Smooth muscle cell (in vitro differentiated cells): ENCODE measurements around the gene CTSA. TPM values are rescaled to one million over a fixed set of nuclear protein-coding genes. Genes with fewer than 3 reads are reported as not detected.

ENCODE experiments used
- DNase-seq: peaks from one replicate; lab custom pipeline; 2025; ENCODE audit not compliant: unreplicated experiment; lab: John Stamatoyannopoulos, UW
- H2AFZ ChIP-seq: fragments of 200-600 bp; sonication (generic); 2 replicates; pipeline ENCODE4 v1.6.0; 2016; ENCODE audit warnings: antibody characterized with exemption, low read depth, mild to moderate bottlenecking
- H3F3A ChIP-seq: fragments of 200-600 bp; sonication (generic); 2 replicates; pipeline ENCODE4 v1.6.0; 2017; ENCODE audit warnings: antibody characterized with exemption, low read depth
- H3K27ac ChIP-seq: fragments of 200-600 bp; sonication (generic); 2 replicates; pipeline ENCODE4 v1.5.1; 2016; ENCODE audit warnings: low read depth, mild to moderate bottlenecking
- H3K27me3 ChIP-seq: fragments of 200-600 bp; sonication (generic); 2 replicates; pipeline ENCODE4 v1.6.1; 2016; ENCODE audit warnings: low read depth, mild to moderate bottlenecking
- H3K36me3 ChIP-seq: fragments of 200-600 bp; sonication (generic); 2 replicates; pipeline ENCODE4 v1.5.1; 2016; ENCODE audit warnings: low read depth
- H3K4me1 ChIP-seq: fragments of 200-600 bp; sonication (generic); 2 replicates; pipeline ENCODE4 v1.5.1; 2016; ENCODE audit warnings: low read depth
- H3K4me2 ChIP-seq: fragments of 200-600 bp; sonication (generic); 2 replicates; pipeline ENCODE4 v1.6.0; 2016; ENCODE audit warnings: mild to moderate bottlenecking
- H3K4me3 ChIP-seq: fragments of 200-600 bp; sonication (generic); 2 replicates; pipeline ENCODE4 v1.5.1; 2016; ENCODE audit warnings: mild to moderate bottlenecking
- H3K79me2 ChIP-seq: fragments of 200-600 bp; sonication (generic); 2 replicates; pipeline ENCODE4 v1.6.0; 2016; ENCODE audit warnings: low read depth, mild to moderate bottlenecking
- H3K9ac ChIP-seq: fragments of 200-600 bp; sonication (generic); 2 replicates; pipeline ENCODE4 v1.6.0; 2016; ENCODE audit warnings: low read depth
- H3K9me3 ChIP-seq: fragments of 200-600 bp; sonication (generic); replicated peaks from 2 replicates; pipeline ENCODE4 v1.5.1; 2016; ENCODE audit warnings: low read depth
- H4K20me1 ChIP-seq: fragments of 200-600 bp; sonication (generic); 2 replicates; pipeline ENCODE4 v1.6.0; 2016; ENCODE audit warnings: low read depth
- WGBS: methylation state at CpG from one replicate; pipeline ENCODE4 v1.1.7; 2016; ENCODE audit warnings: low lambda C conversion rate; 5-methylcytosine and 5-hydroxymethylcytosine counted together
- polyA plus RNA-seq: library from polyadenylated mRNA; unstranded; fragments of >200 nt; fragmentation: Nextera tagmentation; extraction: Ambion mirVana; gene quantifications from 2 replicates; pipeline ENCODE4 v1.2.1, GENCODE V29; 2016
- total RNA-seq: library from RNA; depleted of rRNA; stranded (reverse); fragments of >200 nt; gene quantifications from 2 replicates; pipeline ENCODE4 v1.2.3, GENCODE V29; 2014
- TF ChIP-seq, protein P1 (sequence below): fragments of 200-600 bp; sonication (generic); IDR thresholded peaks from 2 replicates; pipeline ENCODE4 v1.5.1; 2017; ENCODE audit warnings: borderline replicate concordance, mild to moderate bottlenecking, antibody characterized with exemption; ENCODE audit not compliant: insufficient read depth, poor library complexity, severe bottlenecking

Gene CTSA
- total and polyA plus RNA-seq, 2 experiments from 2014 or later = 74.8 to 132 TPM

DNA sequence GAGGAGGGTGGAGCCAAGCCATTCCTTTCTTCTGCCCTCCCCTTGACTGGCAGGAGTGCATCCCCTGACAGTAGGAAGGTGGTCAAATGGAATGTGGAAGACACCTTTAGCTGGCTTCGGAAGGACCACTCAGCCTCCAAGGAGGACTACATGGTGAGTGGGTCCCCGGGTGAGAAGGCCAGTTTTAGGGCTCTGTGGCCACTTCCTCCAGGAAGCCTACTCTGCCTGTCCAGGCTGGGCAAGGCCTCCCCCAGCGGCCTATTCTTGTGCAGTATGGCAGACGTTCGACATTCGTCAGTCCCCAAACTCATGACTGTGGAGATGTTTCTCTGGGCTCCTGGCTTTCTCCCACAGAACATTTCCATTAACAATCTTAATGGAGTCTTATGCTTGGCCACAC is 52.5 kb downstream of the CTSA start:
- TF ChIP-seq, protein P1, sequence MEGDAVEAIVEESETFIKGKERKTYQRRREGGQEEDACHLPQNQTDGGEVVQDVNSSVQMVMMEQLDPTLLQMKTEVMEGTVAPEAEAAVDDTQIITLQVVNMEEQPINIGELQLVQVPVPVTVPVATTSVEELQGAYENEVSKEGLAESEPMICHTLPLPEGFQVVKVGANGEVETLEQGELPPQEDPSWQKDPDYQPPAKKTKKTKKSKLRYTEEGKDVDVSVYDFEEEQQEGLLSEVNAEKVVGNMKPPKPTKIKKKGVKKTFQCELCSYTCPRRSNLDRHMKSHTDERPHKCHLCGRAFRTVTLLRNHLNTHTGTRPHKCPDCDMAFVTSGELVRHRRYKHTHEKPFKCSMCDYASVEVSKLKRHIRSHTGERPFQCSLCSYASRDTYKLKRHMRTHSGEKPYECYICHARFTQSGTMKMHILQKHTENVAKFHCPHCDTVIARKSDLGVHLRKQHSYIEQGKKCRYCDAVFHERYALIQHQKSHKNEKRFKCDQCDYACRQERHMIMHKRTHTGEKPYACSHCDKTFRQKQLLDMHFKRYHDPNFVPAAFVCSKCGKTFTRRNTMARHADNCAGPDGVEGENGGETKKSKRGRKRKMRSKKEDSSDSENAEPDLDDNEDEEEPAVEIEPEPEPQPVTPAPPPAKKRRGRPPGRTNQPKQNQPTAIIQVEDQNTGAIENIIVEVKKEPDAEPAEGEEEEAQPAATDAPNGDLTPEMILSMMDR = no peak
- Histone ChIP-seq H4K20me1 (peaks cover 1% of the 10 kb centered on the region), H3K4me3 (no peak overlapping the region), H3K79me2 (peaks cover under 1% of the 10 kb centered on the region), H3K9me3 (no peaks in the 10 kb centered on the region), H3F3A (no peaks in the 10 kb centered on the region), H3K27me3 (no peaks in the 10 kb centered on the region), H3K4me1 (no peaks in the 10 kb centered on the region), H2AFZ (no peak overlapping the region), H3K9ac (no peak overlapping the region), H3K36me3 (no peaks in the 10 kb centered on the region), H3K27ac (peak overlapping the region; percentile 28), H3K4me2 (no peak overlapping the region)
- 97% methylated on average over 6 of the region's 6 CpGs for WGBS
- DNase-seq = no peak

DNA sequence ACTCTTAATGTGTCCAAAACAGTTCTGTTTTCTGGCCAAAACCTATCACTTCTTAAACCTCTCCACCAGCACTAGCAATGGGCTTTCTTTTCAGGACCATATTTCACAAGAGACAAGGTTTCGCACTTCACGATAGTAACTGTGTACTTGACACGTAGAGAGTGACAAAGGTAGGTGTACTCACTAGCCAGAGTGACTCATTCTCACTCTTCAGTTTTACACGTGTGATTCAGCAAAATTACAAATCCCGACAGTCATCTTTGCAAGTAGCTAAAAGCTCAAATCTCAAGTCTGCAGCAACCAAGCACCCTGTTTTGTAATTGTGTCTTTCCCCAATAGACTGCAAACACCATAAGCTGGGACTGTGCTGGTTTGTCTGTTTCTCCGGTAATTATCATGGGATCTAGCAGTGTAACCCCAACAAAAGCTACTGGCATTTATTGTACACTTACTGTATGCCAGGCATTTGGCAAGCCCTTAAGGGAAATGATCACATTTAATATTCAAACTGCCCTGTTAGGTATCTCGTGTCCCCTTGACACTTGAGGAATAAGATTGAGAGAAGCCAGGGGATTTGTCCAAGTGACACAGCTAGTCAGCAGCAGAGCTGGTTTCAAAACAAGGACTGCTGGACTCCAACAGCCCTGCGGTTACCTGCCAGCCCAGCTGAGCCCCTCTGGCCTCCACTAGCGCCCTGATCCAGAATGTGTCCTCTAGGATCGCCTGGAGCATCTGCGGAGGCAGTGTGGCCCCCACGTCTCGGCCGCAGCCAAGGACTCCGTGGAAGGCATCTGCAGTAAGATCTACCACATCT is 53.2 kb downstream of the CTSA start:
- no peak overlapping the region for H2AFZ ChIP-seq
- WGBS = 89% methylated on average over 15 of the region's 15 CpGs
- H3K4me1 ChIP-seq = no peaks in the 10 kb centered on the region
- TF ChIP-seq, protein P1 = no peak
- H3F3A ChIP-seq = peaks cover 1% of the 10 kb centered on the region
- H3K9me3 ChIP-seq = no peaks in the 10 kb centered on the region
- peak overlapping the region; percentile 28 for H3K27ac ChIP-seq
- no peak overlapping the region for H3K4me2 ChIP-seq
- H3K27me3 ChIP-seq = no peaks in the 10 kb centered on the region
- H3K79me2 ChIP-seq = no peaks in the 10 kb centered on the region
- DNase-seq = no peak
- H3K9ac ChIP-seq = no peak overlapping the region
- no peaks in the 10 kb centered on the region for H3K36me3 ChIP-seq
- H3K4me3 ChIP-seq = no peak overlapping the region
- no peaks in the 10 kb centered on the region for H4K20me1 ChIP-seq

GRCh38 chr20:45944965-45945677 is 54.0 kb downstream of the CTSA start:
- Histone ChIP-seq H3K4me3 (no peak overlapping the region), H3K36me3 (no peaks in the 10 kb centered on the region)

More at GRCh38 chr20:45944965-45945677, 54.0 kb downstream of the CTSA start:
- Histone ChIP-seq H3K9me3 (no peaks in the 10 kb centered on the region), H4K20me1 (no peaks in the 10 kb centered on the region), H3K27me3 (no peaks in the 10 kb centered on the region), H3F3A (peaks cover 8% of the 10 kb centered on the region), H3K4me2 (no peak overlapping the region), H2AFZ (no peak overlapping the region), H3K79me2 (no peaks in the 10 kb centered on the region), H3K9ac (no peak overlapping the region), H3K27ac (no peak overlapping the region), H3K4me1 (no peaks in the 10 kb centered on the region)
- DNase-seq = no peak
- WGBS = 94% methylated on average over 19 of the region's 19 CpGs
- TF ChIP-seq, protein P1 = no peak
